GM21619 (cell line): ENCODE measurements around the gene EHHADH.

Experiments
- ATAC-seq: cut with Tn5 transposase; IDR thresholded peaks from one replicate; pipeline ENCODE4 v1.9.1; 2021; ENCODE audit not compliant: unreplicated experiment

EHHADH gene

DNA sequence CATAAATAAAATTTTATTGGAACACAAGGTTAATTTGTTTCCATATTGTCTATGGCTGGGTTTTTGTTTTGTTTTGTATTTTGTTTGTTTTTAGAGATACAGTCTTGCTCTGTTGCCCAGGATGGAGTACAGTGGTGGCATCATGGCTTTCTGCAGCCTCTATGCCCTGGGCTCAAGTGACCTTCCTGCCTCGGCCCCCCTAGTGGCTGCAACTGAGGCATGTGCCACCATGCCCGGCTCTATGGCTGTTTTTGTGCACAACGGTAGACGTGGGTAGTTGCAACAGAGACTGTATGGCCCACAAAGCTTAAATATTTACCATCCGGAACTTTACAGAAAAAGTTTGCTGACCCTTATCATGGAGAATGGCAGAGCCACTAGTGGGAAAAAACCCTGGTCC is 54.2 kb downstream of the EHHADH start:
- no peak for ATAC-seq

DNA sequence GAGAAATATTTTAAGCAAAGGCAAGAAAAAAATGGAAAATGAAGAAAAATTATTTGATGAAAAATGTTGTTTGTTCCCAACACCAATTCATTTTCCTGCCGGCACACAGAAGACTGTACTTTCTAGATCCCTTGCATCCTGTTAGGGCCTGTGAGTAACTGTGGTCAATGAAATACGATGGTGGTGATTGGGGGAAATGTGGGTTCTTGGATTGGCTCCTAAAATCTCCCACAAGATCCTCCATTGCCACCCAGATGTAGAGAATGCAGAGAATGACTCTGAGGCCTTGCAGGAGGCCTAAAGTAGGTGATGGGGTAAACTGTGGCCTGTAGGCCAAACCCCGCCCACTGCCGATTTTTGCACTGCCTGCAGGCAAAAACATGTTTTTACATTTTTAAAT is 54.6 kb downstream of the EHHADH start:
- no peak for ATAC-seq

DNA sequence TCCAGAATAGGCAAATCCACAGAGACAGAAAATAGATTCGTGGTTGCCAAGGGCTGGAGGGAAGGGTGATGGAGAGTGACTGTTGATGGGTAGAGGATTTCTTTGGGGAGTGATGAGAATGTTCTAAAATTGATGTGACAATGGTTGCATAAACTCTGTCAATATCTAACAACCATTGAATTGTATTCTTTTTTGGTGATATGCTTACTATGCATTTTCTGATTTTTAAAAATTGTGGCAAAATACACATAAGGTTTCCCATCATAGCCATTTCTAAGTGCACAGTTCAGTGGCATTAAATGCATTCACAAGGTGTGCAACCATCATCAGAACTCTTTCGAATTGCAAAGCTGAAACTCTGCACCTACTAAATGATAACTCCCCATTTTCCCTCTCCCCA is 56.8 kb downstream of the EHHADH start:
- ATAC-seq: no peak

DNA sequence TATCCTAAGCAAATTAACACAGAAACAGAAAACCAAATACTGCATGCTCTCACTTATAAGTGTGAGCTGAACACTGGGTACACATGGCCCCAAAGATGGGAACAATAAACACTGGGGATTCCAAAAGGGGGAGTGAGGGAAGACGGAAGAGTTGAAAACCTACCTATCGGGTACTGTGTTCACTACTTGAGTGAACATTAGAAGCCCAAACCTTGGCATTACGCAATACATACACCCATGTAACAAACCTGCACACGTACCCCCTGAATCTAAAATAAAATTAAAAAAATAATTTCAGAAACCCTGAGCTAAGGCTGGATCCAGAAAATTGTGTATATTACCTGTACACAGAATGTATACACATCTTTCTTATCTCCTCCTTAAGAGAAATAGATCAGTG is 58.2 kb downstream of the EHHADH start:
- no peak for ATAC-seq

DNA sequence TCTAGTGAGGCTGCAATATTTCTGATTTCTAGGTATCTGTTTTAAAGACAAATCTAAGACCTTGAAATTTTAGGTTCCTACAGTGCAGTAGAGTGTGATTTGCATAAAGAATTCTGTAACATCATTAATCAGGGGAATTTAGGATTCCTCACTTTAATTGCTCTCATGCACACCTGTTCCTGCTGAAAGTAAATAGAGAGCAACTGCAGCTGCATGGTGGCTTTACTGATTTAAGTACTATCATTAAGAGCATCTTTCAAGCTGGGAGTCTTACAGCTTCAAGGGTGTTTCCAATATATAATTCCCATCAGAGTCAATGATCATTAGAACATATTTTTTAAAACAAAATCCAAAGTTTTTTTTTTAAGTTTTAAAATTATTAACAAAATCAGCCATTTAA is 65.0 kb downstream of the EHHADH start:
- no peak for ATAC-seq

DNA sequence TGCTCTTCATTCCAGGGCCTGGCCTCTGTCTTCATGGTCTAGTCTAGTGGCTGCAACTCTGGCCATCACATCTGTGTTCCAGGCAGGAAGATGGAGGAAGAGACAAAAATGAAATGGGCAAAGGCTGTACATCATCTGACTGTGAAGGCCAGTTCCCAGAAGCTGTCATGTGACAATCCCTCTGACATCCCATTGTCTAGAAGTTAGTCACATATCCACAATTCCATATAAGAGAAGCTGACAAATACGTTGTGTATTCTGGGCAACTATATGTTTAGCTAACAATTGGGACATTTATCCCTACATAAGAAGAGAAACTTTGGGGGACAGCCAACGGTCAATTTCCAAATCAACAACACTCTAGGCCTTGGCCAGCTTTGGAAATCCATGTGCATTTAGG is 66.5 kb downstream of the EHHADH start:
- no peak for ATAC-seq

DNA sequence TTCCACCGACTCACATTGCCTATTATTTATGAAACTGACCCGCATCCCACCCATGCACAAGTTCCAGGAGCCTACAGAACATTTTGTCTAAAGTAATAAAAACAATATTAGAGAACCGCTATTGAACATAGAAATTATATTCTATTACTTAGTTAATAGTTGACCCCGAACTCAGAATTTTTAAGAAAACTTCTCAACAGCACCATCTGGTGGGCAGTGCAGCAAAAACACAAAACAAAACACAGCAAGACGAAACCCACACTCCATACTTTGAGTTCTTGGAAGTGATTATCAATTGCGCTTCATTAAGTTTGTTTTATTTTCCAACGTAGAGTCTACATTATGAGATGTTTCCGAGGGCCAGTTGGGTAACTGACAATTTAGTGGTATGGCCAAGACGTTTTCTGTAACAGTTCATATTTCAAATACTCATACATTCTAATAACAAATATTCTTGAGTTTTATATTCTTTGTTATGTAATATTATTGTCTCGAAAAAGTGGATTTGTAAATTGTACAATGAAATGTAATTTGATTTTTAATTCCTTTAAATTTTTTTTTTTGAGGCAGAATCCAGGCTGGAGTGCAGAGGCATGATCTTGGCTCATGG is 77.0 kb downstream of the EHHADH start:
- no peak for ATAC-seq

DNA sequence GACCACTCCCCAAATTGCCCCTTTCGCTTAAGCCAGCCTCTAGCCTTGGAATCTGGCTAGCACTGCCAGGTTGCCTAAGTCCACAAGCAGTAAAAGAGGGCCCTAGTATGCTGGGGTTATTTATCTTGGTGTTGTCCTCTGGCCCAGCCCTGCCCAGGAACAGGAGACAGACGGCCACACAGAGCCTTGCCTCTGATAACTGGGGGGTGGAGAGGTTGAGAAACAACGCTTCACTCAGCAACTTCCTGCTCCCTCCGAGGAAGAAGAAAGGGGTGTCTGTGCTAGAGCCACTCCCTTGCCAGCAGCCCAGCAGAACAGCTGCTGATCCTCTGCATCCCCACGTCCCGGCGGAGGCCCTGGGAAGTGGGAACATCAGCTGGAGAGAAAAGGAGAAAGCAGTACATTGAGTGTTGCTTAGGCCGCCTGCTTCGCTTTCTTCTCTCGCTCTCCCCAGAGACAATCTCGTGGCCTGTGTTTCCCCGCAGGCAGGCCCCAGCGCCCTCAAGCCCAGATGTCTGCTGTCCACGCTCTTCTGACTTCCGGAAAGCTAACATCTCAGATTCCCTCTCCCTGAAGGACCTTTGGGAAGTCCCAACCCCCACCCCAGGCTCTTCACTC is 78.4 kb downstream of the EHHADH start:
- peak; percentile 81 for ATAC-seq

DNA sequence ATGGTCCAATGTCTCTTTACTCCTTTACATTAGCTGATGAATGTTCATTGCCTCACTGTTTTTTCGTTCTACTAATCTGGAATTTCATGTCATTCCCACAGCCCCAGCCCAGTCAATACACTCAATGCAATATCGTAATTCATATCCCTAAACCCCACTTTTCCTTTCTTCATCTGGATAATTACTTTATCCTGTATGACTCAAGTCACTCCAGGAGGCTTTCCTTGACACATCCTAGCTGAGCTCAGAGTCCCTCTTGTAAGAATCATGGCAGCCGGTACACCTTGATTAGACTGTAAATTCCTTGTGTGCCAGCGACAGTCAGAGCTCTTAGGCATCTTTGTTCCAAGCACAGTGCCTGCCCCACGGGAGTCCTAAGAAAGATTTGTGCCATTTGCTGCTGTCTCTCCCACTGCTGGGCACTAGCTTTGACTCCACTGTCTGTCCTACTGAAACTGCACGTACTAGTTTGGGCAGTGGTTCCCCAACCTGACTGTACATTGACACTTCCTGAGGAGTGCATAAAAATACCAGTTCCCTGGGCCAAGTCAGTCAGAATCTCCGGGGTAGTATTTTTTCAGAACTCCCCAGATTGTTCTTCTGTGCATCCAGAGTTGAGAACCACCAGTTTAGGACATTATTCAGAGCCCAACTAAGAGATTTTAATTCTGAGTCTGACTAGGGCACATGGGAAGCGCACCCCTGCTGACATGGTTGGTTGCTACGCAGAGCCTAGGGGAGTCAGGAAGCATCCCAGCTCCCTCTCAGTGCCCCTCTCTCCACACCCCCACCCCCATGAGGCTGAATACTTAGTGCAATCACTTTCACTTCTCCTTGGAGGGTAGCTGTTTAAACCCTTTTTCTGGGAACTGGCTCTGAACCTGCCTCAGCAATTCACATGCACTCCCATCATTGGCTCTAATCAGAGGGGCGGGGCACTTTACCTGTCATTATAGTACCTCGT is 81.5 kb downstream of the EHHADH start:
- ATAC-seq: no peak

DNA sequence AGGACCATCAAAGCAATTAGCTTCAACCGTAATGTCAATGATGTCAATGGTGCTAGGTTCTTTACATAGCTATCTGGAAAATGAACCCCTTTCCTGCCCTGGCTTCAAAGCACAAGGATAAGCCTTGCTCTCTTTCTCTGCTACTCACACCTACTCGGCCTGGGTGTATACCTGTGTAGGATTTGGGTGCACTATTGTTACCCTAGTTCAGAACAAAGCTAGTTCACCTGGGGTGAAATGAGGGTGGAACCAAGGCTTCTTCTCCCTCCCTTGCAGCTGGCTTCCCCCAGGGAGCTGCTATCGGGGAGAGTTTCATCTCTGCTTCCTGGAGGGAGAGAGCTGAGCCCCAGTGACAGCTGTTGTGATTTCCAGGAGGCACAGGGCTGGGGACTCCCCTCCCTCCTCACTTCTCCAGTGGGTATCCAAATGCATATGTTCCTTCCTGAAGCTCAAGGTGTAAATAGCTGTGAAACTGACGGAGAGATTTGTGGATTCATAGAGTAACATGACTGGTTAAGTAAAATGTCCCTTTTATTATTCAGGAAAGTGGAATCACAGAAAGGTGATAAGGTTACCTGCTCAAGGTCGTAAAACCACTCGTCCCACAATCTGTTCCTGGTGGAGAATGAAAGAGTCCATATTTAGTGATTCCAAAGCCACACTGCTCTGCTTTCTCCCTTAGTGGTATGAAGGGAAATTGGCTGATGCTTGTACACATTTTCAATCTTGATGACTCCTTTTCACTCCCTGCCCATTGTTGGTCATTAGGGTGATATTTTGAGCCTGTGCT is 89.2 kb downstream of the EHHADH start:
- no peak for ATAC-seq

DNA sequence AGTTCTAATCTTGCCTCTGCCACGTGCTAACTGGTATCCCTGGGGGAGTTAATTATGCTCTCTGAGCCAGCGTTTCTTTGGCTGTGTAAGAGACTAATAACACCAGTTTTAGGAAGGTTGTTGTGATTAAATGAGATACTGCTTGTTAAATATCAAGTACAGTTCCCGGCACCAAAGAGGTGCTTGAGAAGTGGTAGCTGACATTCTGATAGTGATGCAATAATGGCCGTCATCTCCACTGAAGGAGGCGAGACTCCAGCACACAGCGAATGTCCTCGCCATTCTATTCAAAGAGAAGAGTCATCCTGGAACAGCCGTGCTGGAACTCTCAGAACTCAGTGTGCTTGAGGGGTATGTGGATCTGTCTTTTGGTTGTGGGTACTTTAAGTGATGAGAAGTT is 91.2 kb downstream of the EHHADH start:
- ATAC-seq: no peak

DNA sequence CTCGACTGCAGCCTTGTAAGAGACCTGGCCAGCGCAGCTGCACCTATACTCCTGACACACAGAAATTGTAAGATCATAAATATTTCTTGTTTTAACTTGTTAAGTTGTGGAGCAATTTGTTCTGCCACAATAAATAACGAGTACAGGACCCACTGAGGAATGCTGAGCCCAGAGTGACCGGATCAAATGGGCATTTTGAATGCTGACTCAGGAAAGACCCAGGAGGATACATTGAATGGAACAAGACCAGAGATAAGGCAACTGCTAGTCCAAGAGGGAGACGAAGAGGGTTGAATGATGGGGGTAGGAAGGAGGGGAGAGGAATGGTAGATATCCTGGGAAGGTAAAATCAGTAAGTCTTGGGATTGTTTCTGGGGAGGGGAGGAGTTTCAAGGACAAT is 92.1 kb downstream of the EHHADH start:
- no peak for ATAC-seq

DNA sequence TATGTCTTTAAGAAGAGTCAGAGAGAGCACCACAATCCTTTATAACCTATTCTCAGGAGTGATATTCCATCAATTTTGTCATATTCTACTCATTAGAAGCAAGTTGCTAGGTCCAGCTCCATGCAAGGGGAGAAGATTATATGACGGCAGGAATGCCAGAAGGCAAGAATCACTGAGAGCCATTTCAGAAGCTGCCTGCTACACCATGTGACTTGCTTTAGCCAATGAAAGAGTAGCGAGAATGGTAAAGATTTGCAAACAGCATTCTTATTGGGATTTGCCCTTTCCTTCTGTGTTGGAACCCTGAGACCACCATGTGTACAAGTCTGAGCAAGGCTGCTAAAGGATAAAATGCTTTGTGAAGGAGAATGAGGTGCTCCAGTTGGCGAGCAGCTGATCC is 96.5 kb downstream of the EHHADH start:
- ATAC-seq: no peak

DNA sequence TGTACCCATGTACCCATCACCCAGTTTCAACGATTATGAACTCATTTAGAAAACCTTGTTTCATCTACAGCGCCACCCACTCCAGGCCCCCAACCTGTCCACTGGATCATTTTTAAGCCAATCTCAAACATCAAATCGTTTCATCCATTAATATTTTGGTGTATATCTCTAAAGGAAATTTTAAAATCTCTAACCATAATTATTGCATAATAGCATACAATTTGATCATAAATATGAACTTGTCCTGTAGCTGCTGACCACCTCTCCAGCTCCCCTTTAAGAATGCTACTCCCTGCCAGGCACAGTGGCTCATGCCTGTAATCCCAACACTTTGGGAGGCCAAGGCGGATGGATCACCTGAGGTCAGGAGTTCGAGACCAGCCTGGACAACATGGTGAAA is 98.2 kb downstream of the EHHADH start:
- ATAC-seq: no peak

DNA sequence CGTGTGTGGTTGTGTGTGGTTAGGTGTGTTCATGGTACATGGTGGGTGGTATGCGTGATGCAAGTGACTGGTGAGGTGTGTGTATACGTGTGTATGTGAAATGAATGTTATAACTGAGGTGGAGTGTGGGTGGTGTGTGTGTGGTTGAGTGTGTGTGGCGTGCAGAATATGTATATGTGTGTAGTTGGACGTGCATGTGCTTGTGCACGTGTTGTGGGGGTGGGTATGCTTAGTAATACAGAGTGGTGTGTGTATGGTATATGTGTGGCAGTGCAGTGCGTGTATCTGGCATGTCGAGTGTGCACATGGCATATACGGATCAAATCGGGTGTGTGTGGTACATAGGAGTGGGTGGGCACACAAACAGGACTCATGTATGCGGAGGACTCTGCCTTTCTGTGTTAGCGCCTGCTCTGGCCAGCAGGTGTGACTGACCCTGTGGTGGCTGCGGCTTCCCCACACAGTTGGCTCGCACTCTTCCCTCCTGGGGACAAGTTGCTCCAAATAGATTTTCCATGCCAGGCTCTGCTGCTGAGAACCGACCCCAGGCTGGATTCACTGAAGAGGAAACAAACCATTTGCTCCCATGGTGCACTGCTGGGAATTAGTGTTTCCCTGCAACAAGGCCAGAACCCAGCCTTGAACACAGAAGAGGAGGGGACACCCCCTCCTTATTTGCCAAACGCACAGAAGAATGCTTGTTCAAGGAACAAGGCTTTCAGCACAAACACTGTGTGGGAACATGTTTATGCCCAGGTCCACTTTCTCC is 99.8 kb downstream of the EHHADH start:
- no peak for ATAC-seq

DNA sequence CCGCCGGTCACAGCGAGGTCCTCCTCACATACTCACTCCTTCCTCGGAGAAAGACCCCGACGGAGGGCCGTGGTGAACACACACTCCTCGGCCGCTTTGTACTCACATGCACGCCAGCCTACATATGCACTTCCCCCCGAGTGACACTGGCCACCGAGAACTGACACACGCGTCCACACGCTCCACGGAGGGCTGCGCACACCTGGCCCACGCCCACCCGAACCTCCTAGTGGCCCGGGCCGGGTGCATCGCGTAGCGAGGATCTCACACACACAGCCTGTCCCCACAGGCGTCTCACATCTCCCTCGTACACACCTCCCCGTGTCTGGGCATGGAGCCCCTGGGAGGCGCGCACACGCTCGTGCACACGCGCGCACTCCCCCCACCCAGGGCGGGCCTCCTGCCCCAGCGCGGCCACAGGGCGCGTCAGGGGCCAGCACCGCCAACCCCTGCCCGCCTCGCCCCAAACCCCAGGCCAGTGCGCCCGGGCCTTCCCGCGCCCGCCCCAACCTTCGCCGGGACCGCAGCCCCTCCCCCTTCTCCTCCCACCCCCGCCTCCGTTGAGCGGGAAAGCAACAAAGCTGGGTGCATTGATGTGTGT is 100.6 kb downstream of the EHHADH start:
- ATAC-seq: no peak

DNA sequence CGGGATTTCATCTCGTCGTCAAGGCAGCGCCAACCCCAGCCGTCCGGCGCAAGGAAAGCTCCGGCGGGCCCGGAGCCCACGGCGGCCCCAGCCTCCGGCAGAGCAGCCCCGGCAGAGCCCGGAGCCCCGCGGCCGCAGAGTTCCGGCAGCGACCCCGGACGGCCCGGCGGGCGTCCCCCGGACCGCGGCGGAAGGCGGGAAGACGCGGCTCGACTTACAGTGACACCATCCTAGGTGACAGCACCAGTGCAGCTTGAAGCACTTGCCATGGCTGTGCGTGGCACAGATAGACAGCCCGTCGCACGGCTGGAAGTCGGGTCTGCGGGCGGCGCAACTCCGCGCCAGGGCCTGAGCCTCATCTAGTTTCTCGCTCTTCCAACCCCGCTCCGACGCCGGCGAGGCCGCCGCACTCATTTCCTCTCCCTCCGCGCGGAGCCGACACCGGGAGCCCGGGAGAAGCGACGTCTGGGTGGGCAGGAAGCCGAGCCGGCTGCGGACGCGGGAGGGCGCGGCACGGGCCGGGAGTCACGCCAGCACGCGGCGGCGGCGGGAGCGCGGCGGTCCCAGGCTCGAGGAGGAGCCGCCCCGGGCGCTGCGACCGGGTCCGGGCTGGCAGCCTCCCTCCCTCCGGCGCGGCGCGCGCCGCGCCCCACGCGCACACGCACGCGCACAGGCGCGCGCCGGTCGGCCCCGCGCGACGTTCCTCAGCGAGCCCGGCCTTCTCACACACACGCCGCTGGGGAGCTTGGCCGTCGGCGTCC is 101.3 kb downstream of the EHHADH start, which contains the start of gene C3orf70:
C3orf70 (minus strand) TSS at position 651 of the 761 bp plus-strand sequence; CDS start at position 414, 237 bp downstream.
- no peak for ATAC-seq

DNA sequence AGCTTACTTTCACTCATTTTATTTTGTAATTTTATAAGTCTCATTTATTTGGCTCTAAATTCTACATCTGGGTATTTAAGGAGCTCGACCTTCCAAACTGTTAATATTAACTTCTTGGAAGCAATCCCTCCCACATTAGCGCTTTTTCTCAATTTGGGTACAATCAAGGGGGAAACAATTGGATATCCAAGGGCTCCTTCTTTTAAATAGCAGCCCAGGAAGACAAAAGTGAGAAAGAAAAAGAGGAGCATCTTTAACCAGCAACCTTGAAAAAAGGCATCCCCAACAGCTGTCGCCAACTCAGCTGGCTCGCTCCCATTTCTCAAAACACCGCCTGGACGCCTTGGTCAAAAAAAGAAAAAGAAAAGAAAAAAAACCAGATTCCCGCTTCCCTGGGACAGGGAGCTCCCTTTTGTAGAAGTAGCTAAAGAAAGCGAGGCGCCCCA is 101.9 kb downstream of the EHHADH start:
- no peak for ATAC-seq
